ES-I3 (cell line): ENCODE data around the gene SPG11.
A peak's percentile ranks its signal among the peaks of the same experiment; 100 is the strongest.
"Not testable (repeated sequence)": the region's sequence is repeated elsewhere in the genome, so short reads cannot be mapped to it uniquely, and the experiment has no call there.

Source experiments
- H3K36me3 ChIP-seq: 2 replicates; pipeline ENCODE4 v1.6.1; 2013; ENCODE audit warnings: mild to moderate bottlenecking, low read length, control low read depth, moderate library complexity; ENCODE audit not compliant: insufficient read depth
- H3K4me1 ChIP-seq: 2 replicates; pipeline ENCODE4 v1.6.1; 2013; ENCODE audit warnings: mild to moderate bottlenecking, control low read depth, low read length; ENCODE audit not compliant: insufficient read depth
- H3K9ac ChIP-seq: 2 replicates; pipeline ENCODE4 v1.6.1; 2013; ENCODE audit warnings: low read depth, mild to moderate bottlenecking, low read length, moderate library complexity
- H3K9me3 ChIP-seq: 2 replicates; pipeline ENCODE4 v1.6.1; 2013; ENCODE audit warnings: mild to moderate bottlenecking, low read length, moderate library complexity; ENCODE audit not compliant: control insufficient read depth, insufficient read depth

The SPG11 gene

DNA sequence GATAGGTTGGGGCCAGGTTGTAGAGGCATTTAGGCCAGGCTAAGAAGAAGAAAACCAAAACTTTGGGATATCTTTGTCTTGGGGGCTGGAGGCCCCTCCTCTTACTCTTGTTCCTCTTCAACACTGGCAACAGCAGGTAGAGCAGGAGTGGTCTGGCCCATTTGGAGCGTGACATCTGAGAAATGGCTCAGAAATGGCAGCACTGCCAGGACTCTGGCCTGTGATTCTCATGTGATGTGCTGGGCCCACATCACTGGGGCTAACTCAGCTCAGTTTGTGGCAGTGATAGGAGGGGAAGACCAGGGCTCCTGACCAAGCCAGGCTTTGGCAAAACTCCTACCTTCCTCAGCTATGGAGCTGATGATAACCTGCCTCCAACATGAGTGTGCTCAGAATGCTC, 29.2 kb upstream of the SPG11 start:
- Histone ChIP-seq H3K9me3 (no peaks in the 10 kb centered on the region), H3K4me1 (no peaks in the 10 kb centered on the region; the same call in 1 of the 2 replicates), H3K36me3 (no peaks in the 10 kb centered on the region), H3K9ac (no peak overlapping the region)

DNA sequence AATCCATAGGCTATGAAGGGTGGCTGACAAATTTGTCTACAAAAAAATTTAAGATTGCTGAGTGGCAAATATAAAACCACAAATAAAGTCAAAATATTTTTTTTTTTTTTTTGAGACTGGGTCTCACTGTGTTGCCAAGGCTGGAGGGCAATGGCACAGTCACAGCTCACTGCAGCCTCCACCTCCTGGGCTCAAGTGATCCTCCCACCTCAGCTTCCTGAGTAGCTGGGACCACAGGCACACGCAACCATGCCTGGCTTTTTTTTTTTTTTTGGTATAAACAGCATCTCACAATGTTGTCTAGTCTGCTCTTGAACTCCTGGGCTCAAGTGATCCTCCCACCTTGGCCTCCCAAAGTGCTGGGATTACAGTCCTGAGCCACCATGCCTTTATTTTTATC, 26.8 kb upstream of the SPG11 start:
- H3K36me3 ChIP-seq, H3K9ac ChIP-seq: not testable (repeated sequence)

DNA sequence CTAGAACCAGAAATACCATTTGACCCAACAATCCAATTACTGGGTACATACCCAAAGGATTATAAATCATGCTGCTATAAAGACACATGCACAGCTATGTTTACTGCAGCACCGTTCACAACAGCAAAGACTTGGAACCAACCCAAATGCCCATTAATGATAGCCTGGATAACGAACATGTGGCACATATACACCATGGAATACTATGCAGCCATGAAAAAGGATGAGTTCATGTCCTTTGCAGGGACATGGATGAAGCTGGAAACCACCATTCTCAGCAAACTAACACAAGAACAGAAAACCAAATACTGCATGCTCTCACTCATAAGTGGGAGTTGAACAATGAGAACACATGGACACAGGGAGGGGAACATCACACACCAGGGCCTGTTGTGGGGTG, 25.9 kb upstream of the SPG11 start:
- H3K9ac ChIP-seq, H3K4me1 ChIP-seq, H3K36me3 ChIP-seq, H3K9me3 ChIP-seq: not testable (repeated sequence)

More for the DNA sequence above, 26.8 kb upstream of the SPG11 start:
- not testable (repeated sequence) for H3K4me1 ChIP-seq, H3K9me3 ChIP-seq

DNA sequence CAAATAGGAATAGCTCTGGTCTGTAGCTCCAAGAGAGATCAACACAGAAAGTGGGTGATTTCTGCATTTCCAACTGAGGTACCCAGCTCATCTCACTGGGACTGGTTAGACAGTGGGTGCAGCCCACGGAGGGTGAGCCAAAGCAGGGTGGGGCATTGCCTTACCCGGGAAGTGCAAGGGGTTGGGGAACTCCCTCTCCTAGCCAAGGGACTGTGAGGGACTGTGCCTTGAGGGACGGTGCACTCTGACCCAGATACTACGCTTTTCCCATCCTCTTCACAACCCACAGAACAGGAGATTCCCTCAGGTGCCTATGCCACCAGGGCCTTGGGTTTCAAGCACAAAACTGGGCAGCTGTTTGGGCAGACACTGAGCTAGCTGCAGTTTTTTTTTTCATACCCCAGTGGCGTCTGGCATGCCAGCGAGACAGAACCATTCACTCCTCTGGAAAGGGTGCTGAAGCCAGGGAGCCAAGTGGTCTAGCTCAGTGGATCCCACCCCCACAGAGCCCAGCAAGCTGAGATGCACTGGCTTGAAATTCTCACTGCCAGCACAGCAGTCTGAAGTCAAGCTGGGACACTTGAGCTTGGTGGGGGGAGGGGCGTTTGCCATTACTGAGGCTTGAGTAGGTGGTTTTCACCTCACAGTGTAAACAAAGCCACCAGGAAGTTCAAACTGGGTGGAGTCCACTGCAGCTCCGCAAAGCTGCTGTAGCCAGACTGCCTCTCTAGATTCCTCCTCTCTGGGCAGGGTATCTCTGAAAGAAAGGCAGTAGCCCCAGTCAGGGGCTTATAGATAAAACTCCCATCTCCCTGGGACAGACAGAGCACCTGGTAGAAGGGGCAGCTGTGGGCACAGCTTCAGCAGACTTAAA, 19.6 kb upstream of the SPG11 start:
- Histone ChIP-seq H3K4me1 (peaks cover 14% of the 10 kb centered on the region), H3K9ac (peak overlapping the region; percentile 42)
- H3K36me3 ChIP-seq, H3K9me3 ChIP-seq: not testable (repeated sequence)

DNA sequence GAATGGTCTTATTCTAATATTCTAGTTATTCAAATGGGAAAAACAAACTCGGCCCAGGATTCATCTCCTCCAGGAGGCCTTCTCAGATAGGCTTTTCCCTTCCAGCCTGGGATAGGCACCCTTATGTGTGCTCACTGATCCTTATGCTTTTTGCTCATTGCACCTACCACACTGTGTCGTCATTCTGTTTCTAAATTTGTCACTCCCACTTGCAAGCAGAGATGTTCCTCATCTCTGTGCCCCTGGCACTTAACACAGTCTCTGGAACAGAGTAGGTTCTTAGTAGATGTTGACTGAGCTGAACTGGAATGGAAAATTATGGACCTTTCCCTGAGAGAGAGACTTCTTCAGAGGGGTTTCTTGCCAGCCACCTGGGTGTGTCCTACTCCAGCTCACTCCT, 18.7 kb upstream of the SPG11 start:
- Histone ChIP-seq H3K9me3 (no peaks in the 10 kb centered on the region), H3K36me3 (no peaks in the 10 kb centered on the region), H3K9ac (no peak overlapping the region), H3K4me1 (peaks cover 14% of the 10 kb centered on the region)

DNA sequence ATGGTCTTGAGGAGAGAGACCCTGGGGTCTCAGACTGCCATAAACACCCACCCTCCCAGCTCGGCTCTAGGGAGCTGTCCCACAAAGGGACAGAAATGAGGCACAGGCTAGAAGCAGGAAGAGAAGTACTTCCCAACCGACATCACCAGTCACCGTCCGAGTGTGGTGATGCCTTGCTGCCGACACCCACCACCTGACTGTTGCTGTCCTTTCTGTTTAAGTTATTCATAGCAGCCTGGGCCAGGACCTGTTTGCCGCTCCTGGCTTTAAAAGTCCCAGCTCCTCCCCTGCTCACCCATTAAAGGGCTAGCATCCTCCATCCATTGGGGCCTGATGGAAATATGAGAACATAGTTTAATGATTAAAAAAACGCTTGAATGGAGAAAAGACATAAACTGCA, 13.2 kb upstream of the SPG11 start:
- H3K9me3 ChIP-seq: no peaks in the 10 kb centered on the region
- no peaks in the 10 kb centered on the region for H3K4me1 ChIP-seq
- no peaks in the 10 kb centered on the region for H3K36me3 ChIP-seq
- no peak overlapping the region for H3K9ac ChIP-seq

DNA sequence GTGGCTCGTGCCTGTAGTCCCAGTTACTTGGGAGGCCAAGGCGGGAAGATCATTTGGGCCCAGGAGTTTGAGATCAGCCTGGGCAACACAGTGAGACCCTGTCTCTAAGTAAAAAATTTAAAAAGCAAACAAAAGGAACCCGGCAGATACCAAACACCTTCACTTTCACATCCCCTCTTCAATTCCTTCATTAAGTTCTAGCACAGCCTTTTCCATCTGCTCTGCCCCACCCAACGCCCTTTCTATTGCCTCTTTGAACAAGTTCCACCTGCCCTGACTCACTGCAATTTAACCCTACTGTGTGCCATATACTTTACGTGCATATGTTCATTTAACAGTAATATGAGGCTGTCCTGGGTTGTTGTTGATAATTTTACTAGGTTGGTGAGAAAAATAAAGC, 12.4 kb upstream of the SPG11 start:
- H3K4me1 ChIP-seq: no peaks in the 10 kb centered on the region
- no peak overlapping the region for H3K9ac ChIP-seq
- no peaks in the 10 kb centered on the region for H3K36me3 ChIP-seq
- no peaks in the 10 kb centered on the region for H3K9me3 ChIP-seq

DNA sequence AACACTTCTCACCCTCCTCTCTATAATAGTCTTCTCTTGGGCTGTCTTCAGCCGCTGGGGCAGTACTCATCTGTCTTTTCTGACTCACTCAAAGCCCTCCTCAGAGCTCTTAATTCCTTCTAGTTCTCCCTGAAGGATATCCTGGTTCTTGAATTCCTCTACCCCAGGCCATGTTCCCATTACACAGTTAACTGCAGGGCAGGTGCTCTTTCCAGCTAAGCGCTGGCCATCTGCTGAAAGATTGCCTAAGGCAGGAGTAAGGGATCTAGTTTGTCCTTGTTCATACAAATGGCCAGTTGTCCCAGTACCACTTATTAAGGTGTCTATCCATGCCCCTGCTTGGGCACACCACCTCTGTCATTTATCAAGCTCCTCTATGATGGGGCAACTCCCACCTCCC, 10.2 kb upstream of the SPG11 start:
- no peaks in the 10 kb centered on the region for H3K9me3 ChIP-seq
- H3K36me3 ChIP-seq: no peaks in the 10 kb centered on the region
- H3K9ac ChIP-seq: no peak overlapping the region
- no peaks in the 10 kb centered on the region for H3K4me1 ChIP-seq

DNA sequence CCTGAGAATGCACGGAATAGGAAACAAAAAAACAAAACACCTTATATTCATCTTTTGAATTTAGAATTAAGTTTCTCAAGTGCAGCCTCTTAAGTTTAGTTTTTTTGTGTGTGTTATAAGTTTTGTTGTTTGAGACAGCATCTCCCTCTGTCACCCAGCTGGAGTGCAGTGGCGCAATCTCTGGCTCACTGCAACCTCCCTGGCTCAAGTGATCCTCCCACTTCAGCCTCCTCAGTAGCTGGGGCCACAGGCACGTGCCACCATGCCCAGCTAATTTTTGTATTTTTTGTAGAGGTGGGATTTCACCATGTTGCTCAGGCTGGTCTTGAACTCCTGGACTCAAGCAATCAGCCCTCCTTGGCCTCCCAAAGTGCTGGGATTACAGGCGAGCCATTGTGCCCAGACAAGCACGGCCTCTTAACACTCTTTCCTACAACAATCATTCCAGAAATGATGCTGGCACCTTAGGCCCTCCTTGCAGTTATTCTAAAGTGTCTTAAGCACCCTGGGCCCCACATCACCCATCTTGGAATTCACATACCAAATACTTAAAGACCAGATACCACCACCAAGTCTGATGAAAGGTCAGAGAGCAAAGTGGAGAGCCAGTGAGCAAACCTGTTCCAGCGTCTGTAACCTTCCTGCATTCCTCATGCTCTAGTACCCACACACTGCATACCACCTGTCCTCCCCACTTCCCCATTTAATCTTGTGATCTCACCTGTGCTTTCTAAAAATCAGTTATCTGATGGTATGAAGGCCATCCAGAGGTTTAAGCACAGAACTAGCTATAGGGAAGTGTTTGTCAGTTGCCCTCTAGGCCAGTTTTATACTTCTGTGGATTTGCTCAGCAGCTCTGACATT, 6.9 kb upstream of the SPG11 start:
- H3K36me3 ChIP-seq: no peaks in the 10 kb centered on the region
- no peak overlapping the region for H3K9ac ChIP-seq
- no peaks in the 10 kb centered on the region for H3K4me1 ChIP-seq
- H3K9me3 ChIP-seq: no peaks in the 10 kb centered on the region

DNA sequence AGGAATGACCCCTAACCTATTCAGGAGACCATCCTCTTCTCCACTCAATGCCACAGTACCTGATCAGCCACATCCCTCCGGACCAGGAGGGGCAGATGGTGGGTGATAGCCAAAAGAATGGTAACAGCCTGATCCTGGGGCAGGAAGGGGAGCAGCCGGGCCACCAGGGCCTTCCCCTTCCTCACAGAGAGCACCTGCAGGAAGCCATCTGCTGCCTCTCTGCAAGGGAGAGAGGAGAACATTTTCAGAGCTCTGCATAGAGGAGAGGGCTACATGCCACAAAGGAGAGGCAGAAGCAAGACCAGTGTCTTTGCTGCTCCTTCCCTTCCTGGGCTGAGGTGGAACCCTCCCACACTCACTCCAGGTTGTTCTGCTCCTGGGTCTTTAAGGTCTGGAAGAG, 5.5 kb upstream of the SPG11 start:
- H3K9me3 ChIP-seq: no peaks in the 10 kb centered on the region
- no peaks in the 10 kb centered on the region for H3K36me3 ChIP-seq
- H3K9ac ChIP-seq: no peak overlapping the region
- no peaks in the 10 kb centered on the region for H3K4me1 ChIP-seq

DNA sequence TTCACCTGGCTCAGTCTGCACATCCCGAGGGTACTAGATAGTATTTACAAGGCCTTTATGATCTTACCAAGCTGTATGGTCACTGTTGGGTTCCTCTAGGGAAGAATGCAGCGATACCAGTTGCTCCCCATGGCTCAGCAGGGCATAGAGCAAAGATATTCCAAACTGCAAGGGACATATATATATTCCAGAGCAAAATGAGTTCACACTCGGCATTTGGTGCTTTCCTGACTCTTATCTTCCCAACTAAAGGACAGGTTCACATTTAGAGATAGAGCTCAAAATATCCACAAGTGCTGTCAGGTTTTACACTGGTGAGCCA, 3.5 kb upstream of the SPG11 start:
- no peak overlapping the region for H3K9ac ChIP-seq
- H3K4me1 ChIP-seq: no peaks in the 10 kb centered on the region
- no peaks in the 10 kb centered on the region for H3K9me3 ChIP-seq
- no peaks in the 10 kb centered on the region for H3K36me3 ChIP-seq

DNA sequence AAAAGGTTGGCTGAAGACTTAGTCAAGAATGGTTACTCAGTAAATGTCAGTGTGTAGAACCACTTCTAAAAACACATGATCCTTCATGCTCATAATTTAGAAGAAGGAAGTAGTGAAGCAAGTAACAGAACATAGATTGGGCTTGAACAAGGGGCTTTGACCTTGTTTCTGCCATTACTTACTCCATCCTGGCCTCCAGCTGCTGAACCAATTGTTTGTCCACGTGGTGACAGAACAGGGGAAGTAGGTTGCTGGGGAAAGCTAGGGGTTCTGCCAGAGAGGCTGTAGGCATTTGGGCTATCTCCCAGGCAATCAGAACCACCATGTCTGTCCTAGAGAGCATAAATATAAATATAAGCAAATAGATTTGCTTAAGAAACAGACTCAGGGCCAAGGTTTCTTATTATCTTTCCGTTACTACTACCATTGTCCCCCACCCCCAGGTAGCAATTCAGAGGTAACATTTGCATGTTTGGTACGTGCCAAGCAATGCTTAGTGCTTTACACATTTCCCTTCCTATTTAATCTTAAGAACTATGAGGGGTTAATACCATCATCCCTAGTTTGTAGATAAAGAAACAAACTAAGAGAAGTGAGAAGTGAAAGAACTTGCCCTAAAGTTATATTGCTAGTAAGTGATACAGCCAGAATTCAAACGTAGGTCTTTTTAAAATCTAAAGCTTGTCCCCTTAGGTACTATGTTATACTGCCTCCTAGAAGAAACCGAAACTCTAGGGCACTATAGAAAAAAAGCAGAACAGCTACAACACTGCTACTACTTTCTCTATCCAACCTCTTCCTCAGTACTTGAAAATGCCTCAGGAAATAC, 3.0 kb upstream of the SPG11 start:
- no peaks in the 10 kb centered on the region for H3K9me3 ChIP-seq
- no peak overlapping the region for H3K9ac ChIP-seq
- H3K4me1 ChIP-seq: no peaks in the 10 kb centered on the region
- H3K36me3 ChIP-seq: no peaks in the 10 kb centered on the region

DNA sequence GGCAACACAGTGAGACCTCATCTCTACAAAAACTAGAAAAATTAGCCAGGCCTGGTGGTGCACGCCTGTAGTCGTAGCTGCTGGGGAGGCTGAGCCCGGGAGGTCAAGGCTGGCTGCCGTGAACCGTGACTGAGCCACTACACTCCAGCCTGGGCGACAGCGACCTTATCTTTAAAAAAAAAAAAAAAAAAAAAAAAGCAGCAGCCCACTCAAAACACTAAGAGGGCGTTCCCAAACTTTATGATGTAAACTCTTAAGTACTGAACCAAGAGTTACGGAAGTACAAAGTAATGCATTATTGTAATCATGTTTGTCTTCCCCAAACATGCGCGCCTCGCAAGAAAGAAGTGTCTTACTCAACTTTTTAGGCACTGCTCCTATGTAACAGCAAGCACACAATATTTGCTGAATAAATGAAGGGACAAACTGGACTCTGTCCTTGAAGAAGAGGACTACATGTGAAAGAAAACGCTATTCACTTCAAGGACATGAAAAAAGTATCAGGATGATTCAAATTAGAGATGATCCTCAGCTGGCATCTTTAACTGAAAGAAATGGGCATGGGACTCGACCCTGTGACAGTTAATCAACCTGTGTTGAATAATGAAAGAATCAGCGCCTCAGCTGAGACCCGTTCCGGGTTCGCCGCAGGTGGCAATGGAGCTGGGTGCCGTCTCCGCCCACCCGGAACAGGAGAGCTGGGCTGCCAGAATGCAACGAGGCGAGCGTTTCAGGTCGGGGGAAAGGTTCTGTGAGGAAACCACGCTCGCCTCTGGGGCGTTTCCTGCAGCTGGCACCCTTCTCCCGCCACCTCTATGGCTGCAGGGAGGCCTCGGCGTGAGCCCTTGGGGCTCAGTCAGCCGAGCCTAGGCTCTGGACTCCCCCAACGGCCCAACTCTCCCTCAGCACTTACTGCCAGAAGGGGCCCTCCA, 718 bp downstream of the SPG11 start:
- Histone ChIP-seq H3K9me3 (no peaks in the 10 kb centered on the region), H3K4me1 (no peaks in the 10 kb centered on the region), H3K9ac (peak overlapping the region; percentile 95), H3K36me3 (peaks cover 8% of the 10 kb centered on the region; the same call in 1 of the 2 replicates)
